SK-N-DZ (cell line): ENCODE data around the gene PRKN.

Experiments
- DNase-seq: peaks from one replicate; pipeline ENCODE4 v3.0.0-alpha.2; 2015; ENCODE audit warnings: low spot score

Gene PRKN

DNA sequence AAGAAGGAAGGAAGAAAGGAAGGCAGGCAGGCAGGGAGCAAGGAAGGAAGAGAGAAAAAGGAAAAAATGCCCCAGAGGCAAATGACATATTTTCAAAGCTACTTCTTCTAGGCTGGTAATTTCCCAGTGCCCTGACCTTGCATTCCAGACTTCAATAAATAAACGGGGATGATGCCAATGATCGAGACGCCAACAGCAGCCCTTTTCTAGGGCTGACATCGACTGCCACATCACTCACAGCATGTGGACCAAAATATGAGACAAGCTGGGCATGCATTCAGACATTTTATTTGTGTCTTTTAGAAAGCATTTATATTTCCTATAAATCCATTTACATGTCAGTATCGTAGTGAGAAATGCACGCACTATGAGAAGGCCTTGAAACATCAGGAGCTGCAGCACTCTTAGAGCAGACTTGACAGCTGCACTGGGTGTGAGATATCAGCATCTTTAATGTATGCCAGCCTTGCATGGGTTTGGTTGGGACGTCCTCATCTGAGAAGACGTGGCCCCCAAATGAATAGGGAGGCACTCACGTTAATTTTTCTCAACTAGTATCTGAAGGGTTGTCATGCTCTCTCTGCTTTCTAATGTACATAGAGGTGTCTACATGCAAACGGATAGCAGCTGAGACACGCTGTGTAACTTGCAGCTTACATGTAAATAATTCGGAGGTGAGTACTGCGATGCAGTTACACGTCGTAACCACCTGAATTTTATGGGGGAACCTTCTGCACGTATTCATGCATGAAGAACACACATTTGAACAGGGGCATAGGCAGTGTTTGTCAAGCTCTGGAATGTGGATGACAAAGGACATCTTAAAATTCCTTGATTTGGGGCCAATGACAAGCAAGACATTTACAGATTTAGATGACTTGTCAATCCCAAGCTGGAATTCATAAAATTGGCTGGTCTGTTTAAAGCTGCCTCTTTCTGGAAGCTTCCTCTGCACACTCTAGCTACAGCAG lies 1304.6 kb downstream of the PRKN start:
- no peak for DNase-seq

DNA sequence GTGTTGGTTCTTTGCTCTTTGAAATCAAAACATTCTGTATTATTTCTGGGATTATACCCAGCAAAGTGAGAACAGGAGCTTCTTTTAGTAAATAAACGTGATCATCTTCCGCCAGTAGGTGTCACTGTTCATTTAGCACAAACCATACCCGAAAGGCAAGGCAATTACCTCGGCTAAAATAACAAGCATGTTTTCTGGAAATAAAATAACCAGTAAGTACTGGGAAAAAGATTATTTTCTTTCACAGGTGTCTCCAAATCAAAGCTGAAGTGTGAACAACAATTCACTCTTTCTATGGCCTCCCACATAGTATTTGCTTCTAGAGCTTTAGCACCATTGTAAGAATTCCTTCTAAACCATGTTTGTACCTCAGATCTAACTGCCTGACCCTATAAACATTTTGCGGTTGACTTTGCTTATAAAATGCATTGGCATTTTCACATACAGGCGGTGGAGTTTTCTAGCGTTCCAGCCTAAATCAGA lies 1309.1 kb downstream of the PRKN start:
- peak; percentile 71 for DNase-seq

DNA sequence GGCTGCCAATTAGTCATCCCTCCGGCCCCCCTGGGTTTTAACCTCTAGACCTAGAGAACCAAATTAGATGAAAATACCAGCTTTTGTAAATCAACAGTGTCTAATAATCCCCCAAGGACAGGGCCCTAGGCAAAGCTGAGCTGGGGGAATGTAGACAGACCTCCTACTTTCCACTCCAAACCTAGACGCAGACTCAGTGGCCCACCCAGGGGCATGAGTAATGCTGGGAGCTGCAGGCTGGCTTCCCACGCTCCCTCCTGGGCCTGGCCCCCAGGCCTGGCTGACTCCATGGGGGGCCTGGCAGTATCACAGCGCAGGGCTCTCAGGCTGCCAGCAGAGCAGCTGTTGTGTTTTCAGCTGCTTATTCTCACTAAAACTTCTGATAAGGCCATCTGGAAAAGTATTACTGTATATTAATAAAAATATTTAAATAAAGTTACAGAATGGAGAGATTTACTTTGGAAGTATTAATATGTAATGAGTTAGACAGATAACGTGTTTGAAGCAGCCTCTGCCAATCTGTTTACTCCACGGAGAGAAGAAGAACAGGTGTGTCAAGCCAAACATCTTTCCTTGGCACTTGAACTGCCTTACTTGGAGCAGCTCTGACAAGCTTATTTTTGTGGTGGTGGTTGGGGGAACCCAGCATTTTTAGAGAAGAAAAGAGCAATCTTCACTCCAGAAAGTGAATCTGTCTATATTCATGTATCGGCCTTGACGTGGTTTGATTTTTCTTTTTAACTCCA lies 1309.7 kb downstream of the PRKN start:
- DNase-seq: no peak

DNA sequence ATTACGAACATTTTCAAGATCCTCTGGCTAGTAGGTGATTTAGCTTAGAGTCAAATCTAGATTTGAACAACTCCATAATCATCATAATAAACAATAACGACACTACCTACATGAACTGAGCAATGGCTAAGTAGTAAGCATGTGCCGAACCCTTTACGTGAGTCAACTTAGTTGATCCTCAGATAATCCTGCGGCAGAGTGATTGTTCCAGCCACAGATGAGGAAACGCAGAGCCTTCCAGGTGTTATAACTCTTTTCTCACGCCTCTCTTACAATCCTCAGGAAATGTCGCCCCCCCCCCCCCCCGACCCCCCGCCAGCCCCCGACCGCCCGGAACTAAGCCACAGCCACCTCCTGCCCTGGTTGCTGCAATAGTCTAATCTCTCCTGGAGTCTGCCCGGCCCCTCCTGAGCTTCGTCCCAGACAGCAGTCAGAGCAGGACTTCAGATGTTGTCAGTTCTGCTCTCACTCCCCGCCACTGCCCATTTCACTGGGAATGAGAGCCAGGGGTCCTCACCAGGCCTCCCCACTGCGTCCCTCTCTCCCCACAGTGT lies 1312.2 kb downstream of the PRKN start:
- DNase-seq: no peak

DNA sequence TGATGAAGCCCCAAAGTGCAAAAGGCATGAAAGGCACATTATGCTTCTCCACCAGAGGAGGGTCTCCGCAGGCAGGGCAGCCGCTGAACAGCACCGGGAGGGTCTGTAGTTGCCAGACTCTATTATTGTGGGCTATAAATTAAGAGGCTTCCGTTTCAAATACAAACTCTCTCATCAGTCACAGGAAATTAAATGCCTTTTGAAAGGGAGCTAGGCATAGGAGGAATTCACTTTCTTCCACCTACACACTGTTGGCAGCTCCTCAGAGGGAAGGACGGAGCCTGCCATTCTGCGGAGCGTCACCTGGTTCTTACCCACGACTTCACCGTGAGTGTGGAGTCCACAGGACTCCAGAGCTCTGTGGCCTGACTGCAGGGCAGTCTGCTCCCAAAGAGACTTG lies 1312.9 kb downstream of the PRKN start:
- DNase-seq: no peak

DNA sequence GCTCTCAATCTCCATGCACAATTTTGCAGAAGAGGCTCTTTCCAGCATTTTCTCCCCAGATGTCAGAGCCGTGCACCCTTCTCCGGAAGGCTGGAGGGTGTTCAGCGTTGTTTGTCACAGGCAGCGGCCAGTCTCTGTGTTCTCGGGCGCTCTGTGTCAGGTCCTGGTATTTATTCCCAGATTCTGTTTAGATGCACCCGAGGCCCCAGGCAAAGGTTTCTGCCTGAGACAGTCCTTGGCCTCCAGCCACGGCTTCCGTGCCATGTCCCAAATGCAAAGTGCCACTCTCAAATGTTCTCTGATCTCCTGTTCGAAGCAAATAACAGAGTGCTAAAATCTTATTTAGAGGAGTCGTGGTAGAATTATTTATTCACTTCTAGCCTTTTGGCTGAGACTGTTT lies 1313.4 kb downstream of the PRKN start:
- no peak for DNase-seq

DNA sequence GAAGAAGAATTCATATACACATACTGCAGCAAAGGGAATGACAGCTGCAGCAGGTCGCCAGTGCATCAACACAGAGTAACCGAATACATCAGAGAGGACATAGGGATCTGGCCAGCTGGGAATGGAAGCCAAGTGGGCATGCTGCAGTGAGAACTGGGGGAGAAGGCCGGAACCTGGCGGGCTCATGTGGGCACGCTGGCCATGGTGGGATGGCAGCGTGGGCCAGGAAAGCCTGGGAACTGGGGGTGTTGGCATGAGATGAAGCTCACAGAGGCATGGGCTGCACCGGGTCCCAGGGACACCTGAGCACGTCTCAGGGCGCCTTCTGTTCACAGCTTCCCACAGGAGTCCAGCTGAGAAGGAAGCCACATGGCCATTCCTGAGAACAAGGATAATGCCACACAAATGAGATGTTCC lies 1314.2 kb downstream of the PRKN start:
- DNase-seq: no peak

DNA sequence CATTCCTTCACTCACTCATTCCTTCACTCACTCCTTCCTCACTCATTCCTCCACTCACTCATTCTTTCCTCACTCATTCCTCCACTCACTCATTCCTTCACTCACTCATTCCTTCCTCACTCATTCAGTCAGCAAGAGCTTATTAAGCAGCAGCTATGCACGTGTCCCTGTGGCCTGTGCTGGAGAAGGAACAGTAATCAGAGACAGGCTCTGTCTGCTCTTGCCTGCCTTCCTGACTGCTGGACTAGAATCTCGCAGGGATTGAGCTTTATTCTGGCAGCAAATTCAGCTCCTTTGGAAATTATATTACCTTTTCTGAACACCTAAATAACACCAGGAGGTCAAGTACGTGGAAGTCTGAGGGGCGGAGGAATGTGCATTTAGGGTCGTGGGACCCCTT lies 1314.8 kb downstream of the PRKN start:
- no peak for DNase-seq

DNA sequence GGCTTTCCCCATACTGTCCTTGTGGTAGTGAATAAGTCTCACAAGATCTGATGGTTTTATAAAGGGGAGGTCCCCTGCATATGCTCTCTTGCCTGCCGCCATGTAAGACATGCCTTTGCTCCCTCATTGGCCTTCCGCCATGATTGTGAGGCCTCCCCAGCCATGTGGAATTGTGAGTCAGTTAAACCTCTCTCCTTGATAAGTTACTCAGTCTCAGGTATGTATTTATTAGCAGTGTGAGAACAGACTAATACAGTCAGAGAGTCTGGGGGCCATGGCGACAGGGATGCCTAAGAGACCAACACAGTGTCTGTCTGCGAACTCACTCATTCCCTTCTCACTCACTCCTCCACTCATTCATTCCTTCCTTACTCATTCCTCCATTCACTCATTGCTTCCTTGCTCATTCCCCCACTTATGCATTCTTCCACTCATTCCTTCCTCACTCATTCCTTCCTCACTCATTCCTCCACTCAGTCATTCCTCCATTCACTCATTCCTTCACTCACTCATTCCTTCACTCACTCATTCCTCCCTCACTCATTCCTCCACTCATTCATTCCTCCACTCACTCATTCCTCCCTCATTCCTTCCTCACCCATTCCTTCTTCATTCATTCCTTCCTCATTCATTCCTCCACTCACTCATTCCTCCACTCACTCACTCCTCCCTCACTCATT lies 1316.2 kb downstream of the PRKN start:
- no peak for DNase-seq

DNA sequence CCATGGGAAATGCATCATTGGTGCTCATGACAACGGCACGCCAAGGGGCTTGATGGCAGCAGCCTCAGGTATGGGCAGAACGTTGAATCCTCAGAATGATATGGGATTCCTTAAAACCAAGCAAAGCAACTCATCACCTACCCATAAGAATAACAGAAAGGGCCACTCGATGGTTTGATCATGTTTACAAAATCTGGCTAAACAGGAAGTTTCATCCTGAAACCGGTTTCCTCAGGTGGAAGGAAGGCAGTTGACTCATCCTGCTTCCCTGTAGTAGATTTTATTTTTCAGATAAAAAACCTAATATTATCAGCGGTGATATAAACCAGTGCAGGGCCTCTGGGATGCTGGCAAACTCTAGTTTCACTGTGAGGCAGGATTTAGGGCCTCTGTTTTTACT lies 1316.8 kb downstream of the PRKN start:
- DNase-seq: no peak

DNA sequence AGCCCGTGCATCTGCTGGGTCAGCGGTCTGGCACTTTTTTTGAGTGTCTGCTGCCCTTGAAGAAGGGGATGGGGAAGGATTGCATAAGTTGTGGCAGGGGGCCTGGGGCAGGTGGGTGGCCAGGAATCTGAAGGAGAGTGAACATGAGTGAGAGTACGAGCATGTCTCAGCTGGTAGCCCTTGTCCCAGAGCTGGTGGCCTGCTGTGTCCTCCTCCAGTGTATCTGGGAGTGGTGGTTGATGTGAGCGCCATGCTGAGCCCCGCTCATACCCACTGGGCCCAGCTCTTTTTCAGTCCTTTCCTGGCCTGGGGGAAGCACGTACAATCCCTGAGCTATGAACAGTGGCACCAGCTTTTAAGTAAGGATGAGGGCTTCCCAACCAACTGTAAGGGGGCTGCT lies 1317.5 kb downstream of the PRKN start:
- DNase-seq: no peak

DNA sequence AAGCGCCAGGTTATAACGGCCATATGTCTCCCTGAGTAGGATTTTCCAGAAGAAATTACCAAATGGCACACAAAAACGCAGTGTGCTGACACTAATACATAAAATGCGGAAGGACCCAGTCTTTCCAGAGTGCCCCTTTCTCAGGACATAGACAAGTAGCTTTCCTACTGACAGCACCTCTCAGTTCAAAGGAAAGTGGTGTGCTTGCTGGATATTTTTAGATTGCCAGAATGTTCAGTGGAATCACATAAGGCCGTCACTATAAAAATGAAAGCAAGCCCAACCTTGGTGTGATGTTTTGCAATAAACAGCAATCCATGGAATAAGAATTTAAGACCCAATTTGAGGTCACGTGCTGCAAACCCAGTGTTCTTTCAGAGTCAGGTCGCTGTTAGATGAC lies 1318.2 kb downstream of the PRKN start:
- no peak for DNase-seq

DNA sequence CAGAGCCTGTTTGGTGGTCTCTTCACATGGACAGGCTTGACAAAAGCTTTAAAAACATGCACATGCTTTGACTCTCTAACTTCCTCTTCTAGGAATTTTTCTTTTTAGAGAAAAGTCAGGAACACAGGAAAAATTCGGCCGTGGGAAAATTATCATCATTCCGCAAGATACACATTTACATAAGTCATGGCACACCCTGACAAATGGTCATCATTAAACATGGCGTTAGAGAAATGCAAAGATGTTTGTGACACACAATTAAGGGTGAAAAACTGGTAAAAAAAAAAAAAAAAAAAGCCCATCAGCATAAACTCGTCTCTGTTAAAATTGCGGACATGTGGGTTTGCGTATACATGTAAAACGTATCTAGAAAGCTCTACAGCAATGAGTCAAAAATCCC lies 1319.5 kb downstream of the PRKN start:
- DNase-seq: no peak

DNA sequence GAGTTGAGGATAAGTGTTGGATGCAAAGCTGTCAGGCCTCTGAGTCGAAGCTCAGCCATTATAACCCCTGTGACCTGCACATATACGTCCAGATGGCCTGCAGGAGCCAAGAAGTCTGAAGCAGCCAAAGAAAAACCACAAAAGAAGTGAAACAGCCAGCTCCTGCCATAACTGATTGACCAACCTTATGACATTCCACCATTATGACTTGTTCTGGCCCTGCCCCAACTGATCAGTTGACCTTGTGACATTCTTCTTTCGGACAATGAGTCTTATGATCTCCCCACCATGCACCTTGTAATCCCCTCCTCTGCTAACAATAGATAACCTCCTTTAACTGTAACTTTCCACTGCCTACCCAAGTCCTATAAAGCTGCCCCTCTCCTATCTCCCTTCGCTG lies 1320.0 kb downstream of the PRKN start:
- no peak for DNase-seq

DNA sequence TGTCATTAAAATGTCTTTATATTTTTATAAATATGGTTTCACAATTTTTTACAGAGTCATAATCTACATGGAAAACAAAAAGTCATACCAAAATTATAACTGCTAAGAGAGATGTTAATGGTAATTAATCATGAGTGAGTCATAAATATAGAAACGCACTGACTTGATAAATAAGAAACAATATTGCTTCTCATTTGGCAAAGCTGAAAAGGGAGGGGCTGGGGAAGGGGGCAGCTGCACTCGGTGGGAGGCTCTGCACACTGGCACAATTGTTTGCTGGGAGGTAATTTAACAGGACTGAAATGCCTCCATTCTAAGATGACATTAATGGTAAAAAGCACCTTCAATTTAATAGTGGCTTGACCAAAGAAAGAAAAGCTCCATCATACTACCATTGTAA lies 1320.5 kb downstream of the PRKN start:
- DNase-seq: no peak

DNA sequence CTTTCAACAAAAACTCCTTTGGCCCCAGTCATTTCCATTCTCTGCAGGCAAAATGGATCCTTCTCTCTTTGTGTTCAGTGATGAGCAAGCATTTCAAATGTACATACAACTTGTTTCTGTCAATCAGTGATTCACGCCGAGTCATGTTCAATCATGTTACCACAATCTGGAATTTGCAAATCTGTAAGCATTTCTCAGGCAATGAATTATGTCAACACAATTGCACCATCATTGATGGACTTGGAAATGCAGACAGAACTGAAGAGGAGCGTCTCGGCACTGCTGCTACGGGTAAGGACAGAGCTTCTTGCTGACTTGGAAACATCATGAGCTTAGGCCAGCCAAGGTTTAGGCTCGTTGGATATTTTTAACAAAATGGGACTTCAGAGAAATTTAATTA lies 1320.9 kb downstream of the PRKN start:
- no peak for DNase-seq

DNA sequence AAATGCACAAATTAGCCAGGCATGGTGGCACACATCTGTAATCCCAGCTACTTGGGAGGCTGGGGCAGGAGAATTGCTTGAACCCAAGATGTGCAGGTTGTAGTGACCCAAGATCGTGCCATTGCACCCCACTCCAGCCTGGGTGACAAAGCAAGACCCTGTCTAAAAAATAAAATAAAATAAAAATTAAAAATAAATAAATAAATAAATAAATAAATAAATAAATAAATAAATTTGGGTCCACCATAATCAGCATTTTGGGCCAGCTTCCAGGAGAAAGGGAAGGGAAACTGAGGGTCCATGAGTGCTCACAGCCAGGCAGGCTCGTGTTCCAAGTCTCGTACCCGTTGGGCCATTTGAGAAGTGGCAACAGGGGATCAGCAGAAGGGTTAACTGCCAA lies 1322.1 kb downstream of the PRKN start:
- no peak for DNase-seq

DNA sequence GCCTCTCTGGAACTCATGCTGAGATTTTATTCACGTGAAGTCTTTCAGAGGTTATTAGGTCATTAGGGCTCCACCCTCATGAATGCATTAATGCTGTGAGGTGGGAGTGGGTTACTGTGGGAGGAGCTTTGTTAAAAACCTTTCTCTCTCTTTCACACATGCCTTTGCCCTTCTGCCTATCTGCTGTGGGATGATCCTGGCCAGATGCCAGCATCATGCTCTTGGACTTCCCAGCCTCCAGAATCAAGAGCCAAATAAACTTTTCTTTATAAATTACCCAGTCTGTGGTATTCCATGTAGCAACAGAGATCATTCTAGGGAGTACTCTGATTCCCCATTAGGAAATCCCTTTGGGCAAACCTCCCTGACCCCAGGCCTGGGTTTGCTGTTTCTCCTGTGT lies 1323.8 kb downstream of the PRKN start:
- no peak for DNase-seq

DNA sequence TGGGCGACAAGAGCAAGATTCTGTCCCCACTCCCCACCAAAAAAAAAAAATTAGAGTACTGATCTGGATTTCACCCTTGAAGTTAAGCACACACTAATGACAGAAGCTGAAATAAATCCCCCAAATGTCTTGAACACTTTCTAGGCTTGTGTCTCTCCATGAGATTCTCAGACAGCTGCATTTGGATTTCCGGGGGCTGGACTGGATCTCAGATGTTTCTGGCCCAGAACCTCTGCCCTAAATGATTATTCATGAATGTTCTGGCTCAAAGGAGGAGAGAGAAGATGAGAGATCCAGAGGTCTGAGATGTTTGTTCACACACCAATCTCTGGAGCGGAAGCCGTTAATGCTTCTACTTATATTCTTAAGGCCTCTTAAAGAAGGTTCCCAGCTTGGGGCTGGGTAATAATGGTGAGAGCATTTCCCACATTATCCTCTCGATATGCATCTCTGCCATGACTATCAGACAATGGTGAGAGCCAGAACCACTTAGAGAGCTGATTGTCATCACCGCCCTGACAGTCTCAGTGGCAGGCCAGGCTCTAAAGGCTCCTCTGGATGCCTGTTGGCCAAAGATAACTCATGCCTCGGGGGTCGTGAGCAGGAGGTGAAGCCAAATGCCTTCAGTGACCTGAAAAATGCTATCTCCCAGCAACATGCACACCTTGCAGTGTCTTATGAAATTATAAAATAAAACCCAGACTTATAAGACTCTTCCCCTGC lies 1325.8 kb downstream of the PRKN start:
- peak; percentile 82 for DNase-seq

DNA sequence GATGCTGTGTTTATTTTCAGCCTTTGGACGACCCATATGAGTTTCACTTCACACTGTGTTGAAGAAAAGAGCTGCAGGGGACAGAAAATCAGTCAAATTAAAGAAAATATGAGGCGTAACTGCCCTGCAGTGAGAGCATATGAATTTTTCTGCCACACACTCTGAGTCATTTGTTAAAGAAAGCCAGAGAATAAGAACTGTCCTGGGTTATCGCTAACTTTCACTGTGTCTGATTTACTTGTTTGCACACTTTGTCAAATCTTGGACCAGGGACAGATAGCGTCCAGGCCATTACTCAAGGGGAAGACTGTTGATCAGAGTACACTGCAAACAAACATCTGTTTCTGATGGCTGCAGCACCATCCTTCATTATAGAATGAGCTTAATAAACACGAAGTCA lies 1326.9 kb downstream of the PRKN start:
- no peak for DNase-seq

DNA sequence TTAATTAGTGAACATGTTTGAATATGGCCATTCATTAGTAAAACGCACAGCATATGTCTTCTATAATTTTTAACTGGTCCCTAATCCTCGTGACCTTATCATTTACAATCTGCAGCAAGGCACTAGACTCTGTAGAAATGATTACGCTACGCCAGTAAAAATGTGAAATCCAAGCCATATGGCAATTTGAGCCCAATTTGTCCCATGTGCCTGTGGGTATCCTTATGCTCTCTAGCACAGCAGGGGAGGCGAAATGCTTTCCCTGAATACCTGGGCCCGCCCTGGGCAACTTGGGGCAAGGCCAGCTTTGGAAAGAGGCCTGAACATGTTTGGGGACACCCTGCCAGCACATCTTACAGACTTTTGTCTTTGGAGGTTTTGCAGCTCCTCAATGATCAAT lies 1331.0 kb downstream of the PRKN start:
- DNase-seq: no peak
